GM12801 (cell line): ENCODE measurements around the gene MOB2.

Experiments used
- TF ChIP-seq, protein P1 (sequence below): IDR thresholded peaks from one replicate; pipeline ENCODE4 v1.5.1; 2011; ENCODE audit warnings: control low read depth; ENCODE audit not compliant: insufficient read length; ENCODE audit errors: extremely low read depth

MOB2 gene

DNA sequence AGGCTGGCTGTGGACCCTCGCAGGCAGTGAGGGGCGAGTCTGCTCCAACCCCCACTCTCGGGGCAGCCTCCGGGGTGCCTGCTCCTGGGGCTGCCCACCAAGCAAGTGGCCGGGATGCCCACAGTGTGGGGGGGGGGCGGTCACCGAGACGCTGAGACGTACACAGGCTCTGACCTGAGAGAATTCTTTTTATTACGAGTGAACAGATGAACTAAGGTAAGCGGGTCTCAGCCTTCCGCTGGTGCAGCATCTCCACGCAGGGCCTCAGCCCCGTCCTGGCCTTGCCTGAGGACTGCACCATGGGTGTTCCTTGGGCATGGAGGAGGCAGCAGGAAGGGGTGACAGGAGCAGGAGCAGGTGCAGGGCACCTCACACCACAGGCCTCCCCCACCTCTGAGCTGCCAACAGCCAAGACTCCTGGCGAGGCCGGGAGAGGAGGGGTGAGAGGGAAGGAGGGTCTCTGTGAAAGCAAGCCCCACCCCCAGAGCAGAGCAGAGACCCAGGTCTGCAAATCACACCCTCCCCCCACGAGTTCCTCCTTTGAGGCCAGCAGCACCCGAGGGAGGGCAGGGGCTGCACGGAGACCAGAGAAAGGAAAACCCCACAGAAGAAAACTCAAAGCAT lies 17.2 kb downstream of the MOB2 start:
- TF ChIP-seq, protein P1, sequence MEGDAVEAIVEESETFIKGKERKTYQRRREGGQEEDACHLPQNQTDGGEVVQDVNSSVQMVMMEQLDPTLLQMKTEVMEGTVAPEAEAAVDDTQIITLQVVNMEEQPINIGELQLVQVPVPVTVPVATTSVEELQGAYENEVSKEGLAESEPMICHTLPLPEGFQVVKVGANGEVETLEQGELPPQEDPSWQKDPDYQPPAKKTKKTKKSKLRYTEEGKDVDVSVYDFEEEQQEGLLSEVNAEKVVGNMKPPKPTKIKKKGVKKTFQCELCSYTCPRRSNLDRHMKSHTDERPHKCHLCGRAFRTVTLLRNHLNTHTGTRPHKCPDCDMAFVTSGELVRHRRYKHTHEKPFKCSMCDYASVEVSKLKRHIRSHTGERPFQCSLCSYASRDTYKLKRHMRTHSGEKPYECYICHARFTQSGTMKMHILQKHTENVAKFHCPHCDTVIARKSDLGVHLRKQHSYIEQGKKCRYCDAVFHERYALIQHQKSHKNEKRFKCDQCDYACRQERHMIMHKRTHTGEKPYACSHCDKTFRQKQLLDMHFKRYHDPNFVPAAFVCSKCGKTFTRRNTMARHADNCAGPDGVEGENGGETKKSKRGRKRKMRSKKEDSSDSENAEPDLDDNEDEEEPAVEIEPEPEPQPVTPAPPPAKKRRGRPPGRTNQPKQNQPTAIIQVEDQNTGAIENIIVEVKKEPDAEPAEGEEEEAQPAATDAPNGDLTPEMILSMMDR: no peak

DNA sequence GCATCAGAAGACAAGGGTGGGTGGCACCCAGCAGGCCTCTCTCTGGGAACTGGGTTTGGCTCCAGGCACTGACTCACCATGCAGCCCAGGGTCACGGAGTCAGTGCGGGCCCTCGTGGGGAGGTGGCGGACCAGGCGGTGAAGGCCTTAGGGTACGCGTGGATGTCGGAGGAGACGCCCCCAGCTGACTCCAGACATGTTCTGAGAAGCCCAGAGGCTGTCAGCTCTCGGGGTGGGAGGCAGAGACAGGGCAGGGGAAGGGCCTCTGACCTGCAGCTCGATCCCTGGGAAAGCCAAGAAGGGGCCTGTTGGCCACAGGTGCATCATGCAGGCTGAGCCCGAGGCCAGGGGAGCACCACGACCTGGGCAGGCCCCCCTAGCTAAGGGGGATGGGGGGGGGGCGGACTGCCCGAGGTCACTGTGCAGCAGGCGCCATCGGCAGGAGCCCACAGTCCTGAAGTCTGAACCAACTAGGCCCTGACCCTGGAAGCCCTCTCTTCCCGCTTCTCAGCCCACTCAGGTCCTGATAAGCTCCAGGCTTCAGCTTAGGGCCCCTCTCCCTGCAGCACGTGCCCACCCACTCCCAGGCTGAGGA lies 18.0 kb downstream of the MOB2 start:
- TF ChIP-seq, protein P1: no peak

DNA sequence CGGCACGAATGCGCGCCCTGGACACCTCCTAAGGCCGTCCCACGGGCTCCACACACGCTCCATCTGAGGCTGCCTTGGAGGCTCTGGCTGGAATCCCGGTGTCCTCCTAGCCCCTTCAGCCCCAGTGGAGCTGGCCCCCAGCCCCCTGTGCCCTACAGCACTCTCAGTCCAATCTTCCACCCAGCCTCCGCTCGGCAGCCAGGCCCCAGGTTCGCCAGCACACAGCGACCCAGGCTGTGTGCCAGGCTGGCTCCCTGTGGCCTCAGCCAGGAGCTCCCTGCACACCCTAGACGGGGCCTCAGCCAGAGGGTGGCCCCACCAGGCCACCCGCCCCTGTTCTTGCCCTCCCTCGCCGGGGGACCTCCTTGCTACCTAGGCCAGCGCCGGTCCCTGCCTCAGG lies 18.6 kb downstream of the MOB2 start:
- TF ChIP-seq, protein P1: no peak

DNA sequence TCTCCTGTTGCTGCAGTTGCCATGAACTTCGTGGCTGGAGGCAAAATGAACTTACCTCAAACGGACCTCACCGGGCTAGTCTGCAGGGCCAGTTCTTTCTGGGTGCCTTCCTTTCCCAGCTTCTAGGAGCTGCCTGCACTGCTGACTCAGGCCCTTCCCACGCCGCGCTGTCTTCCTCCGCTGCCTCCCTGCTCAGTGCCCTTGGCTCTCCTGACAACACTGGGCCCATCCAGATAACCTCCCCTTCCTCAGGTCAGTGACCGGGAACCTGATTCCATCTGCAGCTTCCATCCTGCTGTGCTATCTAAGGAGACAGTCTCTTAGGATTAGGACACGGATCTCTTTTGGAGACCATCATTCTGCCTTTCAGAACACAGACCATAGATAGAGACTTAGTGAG lies 19.3 kb downstream of the MOB2 start:
- TF ChIP-seq, protein P1: no peak

DNA sequence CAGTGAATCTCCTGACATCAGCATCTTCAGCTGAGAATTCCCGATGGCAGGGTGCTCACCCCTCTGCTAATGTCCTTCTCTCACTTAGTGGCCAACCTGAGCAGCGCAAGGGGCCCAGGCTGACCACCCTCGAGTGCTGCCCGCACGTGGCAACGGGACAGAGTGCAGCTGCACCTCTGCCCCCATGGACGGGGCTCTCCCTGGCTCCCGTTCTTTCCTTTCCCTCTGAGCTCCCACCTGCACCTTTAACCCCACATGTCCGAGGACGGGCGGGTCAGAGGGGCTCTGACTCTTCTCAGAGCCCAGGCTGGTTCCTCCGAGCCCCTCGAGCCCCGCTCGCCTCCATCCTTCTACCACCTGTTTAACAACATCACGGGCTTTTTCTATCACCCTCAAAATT lies 19.8 kb downstream of the MOB2 start:
- TF ChIP-seq, protein P1: no peak

DNA sequence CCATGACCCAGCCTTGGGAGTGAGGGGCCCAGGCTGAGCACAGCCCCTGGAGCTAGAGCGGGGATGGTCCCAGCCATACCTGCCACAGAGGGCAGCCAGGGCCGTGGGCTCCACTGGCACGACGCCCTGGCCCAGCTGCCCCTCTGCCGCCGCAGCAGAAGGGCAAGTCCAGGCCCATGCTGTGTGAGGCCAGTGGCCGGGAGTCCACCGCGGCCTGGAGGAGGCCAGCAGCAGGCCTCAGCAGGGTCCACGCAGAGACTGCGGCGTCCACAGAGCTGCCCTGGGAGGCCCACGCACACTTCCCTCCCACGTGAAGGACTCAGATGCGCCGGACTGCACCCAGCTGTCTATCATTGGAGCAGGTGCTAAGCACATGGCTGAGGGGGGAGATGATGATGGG lies 23.5 kb downstream of the MOB2 start:
- TF ChIP-seq, protein P1: no peak

DNA sequence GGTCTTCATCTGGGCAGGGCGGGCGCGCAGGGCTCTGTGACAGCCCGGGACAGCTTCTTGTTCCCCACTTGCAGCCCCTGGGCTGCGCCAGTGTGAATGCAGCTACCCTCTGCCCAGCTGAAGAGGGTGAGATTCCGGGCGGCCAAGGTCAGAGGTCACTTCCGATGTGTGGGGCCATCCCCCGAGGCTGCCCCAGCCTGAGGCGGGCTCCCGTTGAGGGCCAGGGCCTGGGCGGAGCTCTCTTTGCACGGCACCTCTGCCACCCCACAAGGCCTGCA lies 23.9 kb downstream of the MOB2 start:
- TF ChIP-seq, protein P1: no peak
